Activated naive CD4-positive, alpha-beta T cell treated with anti-CD3 and anti-CD28 coated beads for 36 hours (primary cell): ENCODE data around the gene ZBTB9. TPM values are rescaled to one million over a fixed set of nuclear protein-coding genes. Genes with fewer than 3 reads are reported as not detected.

Experiments
- CTCF ChIA-PET: fragments of 350-600 bp; sonication (Branson Sonifier 250); formaldehyde crosslinking; loops from one replicate; lab custom pipeline; 2021; ENCODE audit warnings: antibody characterized with exemption; lab: Charles Lee
- DNase-seq: peaks from one replicate; pipeline ENCODE4 v3.0.0-alpha.2; 2020
- H3K27ac Mint-ChIP-seq: one replicate; pipeline ENCODE4 v1.8.0; 2021; ENCODE audit warnings: mild to moderate bottlenecking, mixed read lengths
- H3K27me3 Mint-ChIP-seq: one replicate; pipeline ENCODE4 v1.8.0; 2021; ENCODE audit warnings: low read depth, mixed read lengths
- H3K36me3 Mint-ChIP-seq: one replicate; pipeline ENCODE4 v1.8.0; 2021; ENCODE audit warnings: low read depth, mixed read lengths
- H3K4me1 Mint-ChIP-seq: one replicate; pipeline ENCODE4 v1.8.0; 2021; ENCODE audit warnings: low read depth, mixed read lengths
- H3K4me3 Mint-ChIP-seq: one replicate; pipeline ENCODE4 v1.8.0; 2021; ENCODE audit warnings: mild to moderate bottlenecking, moderate library complexity, mixed read lengths
- H3K9me3 Mint-ChIP-seq: one replicate; pipeline ENCODE4 v1.8.0; 2021; ENCODE audit warnings: mixed read lengths
- intact Hi-C: fragments of 100-400 bp; cut with micrococcal nuclease; formaldehyde crosslinking; loops from one replicate; pipeline ENCODE4 v1.15.1; 2023
- total RNA-seq, 2 experiments: library from RNA; stranded (reverse); gene quantifications; one replicate each; pipeline ENCODE4 v1.2.3, GENCODE V29; 2021

The ZBTB9 gene
- total RNA-seq, 2 experiments from 2014 or later = 5.0 to 6.5 TPM

DNA sequence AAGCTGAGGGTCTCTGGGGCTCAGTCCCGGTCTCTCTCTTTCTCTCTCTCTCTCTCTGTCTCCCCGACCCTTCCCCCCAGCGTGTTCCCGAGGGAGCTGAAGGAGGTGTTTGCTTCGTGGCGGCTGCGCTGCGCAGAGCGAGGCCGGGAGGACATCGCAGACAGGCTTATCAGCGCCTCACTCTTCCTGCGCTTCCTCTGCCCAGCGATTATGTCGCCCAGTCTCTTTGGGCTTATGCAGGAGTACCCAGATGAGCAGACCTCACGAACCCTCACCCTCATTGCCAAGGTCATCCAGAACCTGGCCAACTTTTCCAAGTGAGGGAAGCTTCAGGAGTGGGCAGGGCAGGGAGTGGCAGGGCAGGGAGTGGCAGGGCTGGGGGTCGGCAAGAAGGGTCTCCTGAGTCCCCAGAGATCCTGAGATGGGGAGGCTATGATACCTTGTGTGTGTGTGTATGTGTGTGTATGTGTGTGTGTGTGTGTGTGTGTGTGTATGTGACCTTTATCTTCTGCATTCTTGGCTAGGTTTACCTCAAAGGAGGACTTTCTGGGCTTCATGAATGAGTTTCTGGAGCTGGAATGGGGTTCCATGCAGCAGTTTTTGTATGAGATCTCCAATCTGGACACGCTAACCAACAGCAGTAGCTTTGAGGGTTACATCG, 13.6 kb upstream of the ZBTB9 start:
- H3K36me3 Mint-ChIP-seq = peaks cover 14% of the 10 kb centered on the region
- CTCF ChIA-PET = interaction anchor here (0.5 to 1.0 kb wide), 2 partner anchors 18 to 56 kb away, joined by 3 read pairs; no protein-coding TSS in a partner anchor
- no peaks in the 10 kb centered on the region for H3K9me3 Mint-ChIP-seq
- no peak overlapping the region for H3K4me3 Mint-ChIP-seq
- H3K4me1 Mint-ChIP-seq = no peaks in the 10 kb centered on the region
- H3K27ac Mint-ChIP-seq = no peak overlapping the region
- DNase-seq = no peak
- H3K27me3 Mint-ChIP-seq = no peaks in the 10 kb centered on the region
- intact Hi-C loops = no loop called here

DNA sequence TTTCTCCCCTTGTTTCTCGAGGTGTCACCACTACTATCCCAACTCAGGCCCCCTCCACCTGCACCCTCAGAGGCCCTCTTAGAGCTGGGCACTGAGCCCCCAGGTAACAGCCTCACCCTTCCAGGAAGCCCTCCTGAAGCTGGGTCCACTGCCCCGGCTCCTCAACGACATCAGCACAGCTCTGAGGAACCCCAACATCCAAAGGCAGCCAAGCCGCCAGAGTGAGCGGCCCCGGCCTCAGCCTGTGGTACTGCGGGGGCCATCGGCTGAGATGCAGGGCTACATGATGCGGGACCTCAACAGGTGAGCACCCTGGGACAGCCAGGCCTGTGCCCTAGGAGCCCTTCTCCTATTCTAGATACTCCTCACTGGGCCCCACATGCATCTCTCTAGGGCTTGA, 12.9 kb upstream of the ZBTB9 start:
- no peak for DNase-seq
- Mint-ChIP-seq H3K27ac (no peak overlapping the region), H3K9me3 (no peaks in the 10 kb centered on the region), H3K4me3 (no peak overlapping the region), H3K27me3 (no peaks in the 10 kb centered on the region), H3K36me3 (peaks cover 13% of the 10 kb centered on the region), H3K4me1 (no peaks in the 10 kb centered on the region)
- intact Hi-C loops = no loop called here
- CTCF ChIA-PET = interaction anchor here (0.5 to 1.0 kb wide), 2 partner anchors 17 to 57 kb away, joined by 3 read pairs; no protein-coding TSS in a partner anchor

DNA sequence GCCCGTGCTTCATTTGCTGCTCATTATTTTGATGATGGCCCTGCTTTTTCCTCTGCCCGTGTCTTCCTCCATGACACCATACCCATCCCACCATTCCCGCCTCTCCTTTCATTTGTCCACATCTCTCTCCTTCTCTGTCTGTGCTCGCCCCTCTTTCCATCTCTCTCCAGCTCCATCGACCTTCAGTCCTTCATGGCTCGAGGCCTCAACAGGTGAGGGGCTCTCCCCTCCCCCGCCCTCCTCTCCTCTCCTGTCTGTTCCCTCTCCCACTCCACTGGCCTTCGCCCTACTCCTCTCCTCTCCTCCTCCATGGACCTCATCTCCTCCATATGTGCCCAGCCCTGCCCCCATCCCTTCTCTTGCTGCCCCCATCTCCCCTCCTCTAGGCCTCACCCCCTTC, 12.1 kb upstream of the ZBTB9 start:
- no peaks in the 10 kb centered on the region for H3K27me3 Mint-ChIP-seq
- intact Hi-C loops = no loop called here
- H3K9me3 Mint-ChIP-seq = no peaks in the 10 kb centered on the region
- CTCF ChIA-PET = no interaction called here
- no peaks in the 10 kb centered on the region for H3K4me1 Mint-ChIP-seq
- H3K27ac Mint-ChIP-seq = no peak overlapping the region
- DNase-seq = no peak
- H3K36me3 Mint-ChIP-seq = peaks cover 12% of the 10 kb centered on the region
- no peak overlapping the region for H3K4me3 Mint-ChIP-seq

DNA sequence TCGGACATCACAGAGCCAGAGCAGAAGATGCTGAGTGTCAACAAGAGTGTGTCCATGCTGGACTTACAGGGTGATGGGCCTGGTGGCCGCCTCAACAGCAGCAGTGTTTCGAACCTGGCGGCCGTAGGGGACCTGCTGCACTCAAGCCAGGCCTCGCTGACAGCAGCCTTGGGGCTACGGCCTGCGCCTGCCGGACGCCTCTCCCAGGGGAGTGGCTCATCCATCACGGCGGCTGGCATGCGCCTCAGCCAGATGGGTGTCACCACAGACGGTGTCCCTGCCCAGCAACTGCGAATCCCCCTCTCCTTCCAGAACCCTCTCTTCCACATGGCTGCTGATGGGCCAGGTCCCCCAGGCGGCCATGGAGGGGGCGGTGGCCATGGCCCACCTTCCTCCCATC, 11.4 kb upstream of the ZBTB9 start:
- Mint-ChIP-seq H3K27me3 (no peaks in the 10 kb centered on the region), H3K27ac (no peak overlapping the region), H3K36me3 (peaks cover 16% of the 10 kb centered on the region), H3K4me3 (no peak overlapping the region), H3K4me1 (no peaks in the 10 kb centered on the region), H3K9me3 (no peaks in the 10 kb centered on the region)
- intact Hi-C loops = no loop called here
- CTCF ChIA-PET = no interaction called here
- no peak for DNase-seq

DNA sequence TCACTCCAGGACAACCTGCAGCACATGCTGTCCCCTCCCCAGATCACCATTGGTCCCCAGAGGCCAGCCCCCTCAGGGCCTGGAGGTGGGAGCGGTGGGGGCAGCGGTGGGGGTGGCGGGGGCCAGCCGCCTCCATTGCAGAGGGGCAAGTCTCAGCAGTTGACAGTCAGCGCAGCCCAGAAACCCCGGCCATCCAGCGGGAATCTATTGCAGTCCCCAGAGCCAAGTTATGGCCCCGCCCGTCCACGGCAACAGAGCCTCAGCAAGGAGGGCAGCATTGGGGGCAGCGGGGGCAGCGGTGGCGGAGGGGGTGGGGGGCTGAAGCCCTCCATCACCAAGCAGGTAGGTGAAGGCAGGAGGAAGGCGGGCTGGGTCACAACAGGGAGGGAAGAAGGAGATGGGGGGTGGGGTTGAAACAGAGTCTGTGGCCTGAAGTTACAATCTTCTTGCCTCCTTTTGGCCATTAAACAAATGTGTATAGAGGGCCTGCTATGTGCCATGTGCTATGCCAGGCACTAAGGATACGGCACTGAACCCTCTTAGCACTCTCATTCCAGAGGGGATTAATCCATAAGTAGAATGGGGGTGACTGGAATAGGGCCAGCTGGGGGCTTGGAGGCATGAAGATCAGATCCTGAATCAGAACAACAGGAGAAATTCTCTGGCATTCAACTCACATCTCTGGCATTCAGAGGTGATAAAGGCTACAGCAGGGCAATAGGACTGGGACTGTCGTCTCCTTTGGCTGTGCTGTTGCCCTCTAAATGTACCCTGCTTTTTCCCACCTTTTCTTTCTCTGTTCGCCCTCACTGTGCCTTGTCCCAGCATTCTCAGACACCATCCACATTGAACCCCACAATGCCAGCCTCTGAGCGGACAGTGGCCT, 10.5 kb upstream of the ZBTB9 start:
- H3K4me1 Mint-ChIP-seq = no peaks in the 10 kb centered on the region
- CTCF ChIA-PET = interaction anchor here (0.9 kb wide), 1 partner anchor 25 kb away, joined by 3 read pairs; no protein-coding TSS in a partner anchor
- intact Hi-C loops = no loop called here
- H3K4me3 Mint-ChIP-seq = no peak overlapping the region
- peaks cover 14% of the 10 kb centered on the region for H3K36me3 Mint-ChIP-seq
- no peak for DNase-seq
- H3K27me3 Mint-ChIP-seq = no peaks in the 10 kb centered on the region
- no peak overlapping the region for H3K27ac Mint-ChIP-seq
- no peaks in the 10 kb centered on the region for H3K9me3 Mint-ChIP-seq

DNA sequence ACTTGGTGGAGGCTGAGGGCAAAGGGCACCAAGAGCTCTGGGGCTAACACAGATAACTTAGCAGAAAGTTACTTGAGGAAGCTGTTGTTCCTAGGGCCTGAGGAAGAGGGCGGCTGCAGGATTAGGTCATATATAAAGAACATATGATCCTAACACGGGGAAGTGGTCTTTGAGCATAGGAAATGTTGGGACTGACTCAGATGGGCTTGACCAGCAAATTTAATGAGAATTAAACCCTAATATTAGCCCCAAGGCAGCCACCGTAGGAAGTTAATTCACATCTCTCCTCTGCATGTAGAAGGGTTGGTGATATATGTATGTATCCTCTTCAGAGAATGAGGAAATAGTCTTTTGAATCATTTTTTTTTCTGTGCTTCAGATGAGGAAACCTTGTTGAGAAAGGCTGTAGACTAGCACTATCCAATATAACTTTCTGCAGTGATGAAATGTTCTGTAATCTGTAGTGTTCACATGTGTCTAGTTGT, 9.2 kb upstream of the ZBTB9 start:
- intact Hi-C loops = no loop called here
- Mint-ChIP-seq H3K36me3 (peaks cover 11% of the 10 kb centered on the region), H3K27ac (no peak overlapping the region), H3K4me1 (no peaks in the 10 kb centered on the region), H3K4me3 (no peak overlapping the region), H3K9me3 (no peaks in the 10 kb centered on the region), H3K27me3 (no peaks in the 10 kb centered on the region)
- DNase-seq = no peak
- CTCF ChIA-PET = no interaction called here

DNA sequence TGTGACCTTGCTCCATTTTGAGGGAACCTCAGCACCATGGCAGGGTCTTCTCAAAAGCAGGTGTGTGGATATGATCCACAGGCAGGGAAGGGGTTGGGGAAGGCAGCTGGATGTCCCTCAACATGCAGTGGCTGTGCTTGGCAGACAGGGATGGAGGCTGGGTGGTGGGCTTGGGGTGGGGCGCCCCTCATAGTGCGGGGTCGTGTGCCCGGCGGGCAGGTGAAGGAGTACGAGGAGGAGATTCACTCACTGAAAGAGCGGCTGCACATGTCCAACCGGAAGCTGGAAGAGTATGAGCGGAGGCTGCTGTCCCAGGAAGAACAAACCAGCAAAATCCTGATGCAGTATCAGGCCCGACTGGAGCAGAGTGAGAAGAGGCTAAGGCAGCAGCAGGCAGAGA, 8.0 kb upstream of the ZBTB9 start:
- CTCF ChIA-PET = no interaction called here
- intact Hi-C loops = no loop called here

DNA sequence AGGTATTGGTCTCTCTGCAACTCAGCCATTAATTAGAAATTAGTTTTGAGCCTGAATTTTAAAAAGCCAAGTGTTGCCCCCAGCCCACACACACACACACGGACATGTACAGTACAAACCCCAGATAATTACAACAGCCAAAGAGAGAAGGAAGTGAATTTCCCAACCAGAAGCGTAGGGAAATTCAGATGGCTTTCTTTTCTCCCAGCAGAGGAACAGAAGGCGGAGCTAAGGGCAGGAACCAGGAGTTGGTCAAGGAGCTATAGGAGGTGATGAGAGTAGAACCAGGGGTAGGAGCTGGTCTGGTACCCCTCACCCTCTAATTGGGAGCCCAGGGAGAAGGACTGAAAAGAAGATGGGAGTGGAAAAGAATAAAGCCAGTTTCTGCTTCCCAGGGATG, 3.9 kb upstream of the ZBTB9 start:
- CTCF ChIA-PET = interaction anchor here (0.6 to 1.3 kb wide), 2 partner anchors 24 to 115 kb away, joined by 4 read pairs; no protein-coding TSS in a partner anchor
- no peak for DNase-seq
- no peaks in the 10 kb centered on the region for H3K27me3 Mint-ChIP-seq
- H3K9me3 Mint-ChIP-seq = no peaks in the 10 kb centered on the region
- H3K36me3 Mint-ChIP-seq = peaks cover 11% of the 10 kb centered on the region
- H3K27ac Mint-ChIP-seq = peak overlapping the region; percentile 20
- H3K4me1 Mint-ChIP-seq = peaks cover 27% of the 10 kb centered on the region
- H3K4me3 Mint-ChIP-seq = no peak overlapping the region
- intact Hi-C loops = no loop called here

More for the DNA sequence above, 8.0 kb upstream of the ZBTB9 start:
- peaks cover 11% of the 10 kb centered on the region for H3K36me3 Mint-ChIP-seq
- no peak for DNase-seq
- no peak overlapping the region for H3K4me3 Mint-ChIP-seq
- H3K9me3 Mint-ChIP-seq = no peaks in the 10 kb centered on the region
- H3K4me1 Mint-ChIP-seq = peaks cover 4% of the 10 kb centered on the region
- H3K27me3 Mint-ChIP-seq = no peaks in the 10 kb centered on the region
- peak overlapping the region; percentile 21 for H3K27ac Mint-ChIP-seq

DNA sequence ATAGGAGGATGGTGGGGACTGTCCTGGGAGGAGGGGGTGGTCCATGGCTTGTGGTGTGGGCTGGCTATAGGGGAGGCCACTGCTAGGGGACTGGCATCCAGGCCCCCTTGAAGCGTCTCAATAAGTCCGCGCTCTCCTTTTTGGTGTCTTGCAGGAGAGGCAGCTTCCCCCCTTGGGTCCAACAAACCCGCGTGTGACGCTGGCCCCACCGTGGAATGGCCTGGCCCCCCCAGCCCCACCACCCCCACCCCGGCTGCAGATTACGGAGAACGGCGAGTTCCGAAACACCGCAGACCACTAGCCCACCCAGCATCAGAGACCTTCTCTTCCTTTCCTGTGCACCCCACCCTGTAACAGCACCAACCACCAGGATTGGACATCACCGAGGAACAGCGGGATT, 2.8 kb upstream of the ZBTB9 start:
- intact Hi-C loops = no loop called here
- no peak for DNase-seq
- CTCF ChIA-PET = no interaction called here
- no peaks in the 10 kb centered on the region for H3K27me3 Mint-ChIP-seq
- peaks cover 38% of the 10 kb centered on the region for H3K4me1 Mint-ChIP-seq
- peaks cover 19% of the 10 kb centered on the region for H3K36me3 Mint-ChIP-seq
- no peak overlapping the region for H3K4me3 Mint-ChIP-seq
- H3K9me3 Mint-ChIP-seq = no peaks in the 10 kb centered on the region
- no peak overlapping the region for H3K27ac Mint-ChIP-seq

DNA sequence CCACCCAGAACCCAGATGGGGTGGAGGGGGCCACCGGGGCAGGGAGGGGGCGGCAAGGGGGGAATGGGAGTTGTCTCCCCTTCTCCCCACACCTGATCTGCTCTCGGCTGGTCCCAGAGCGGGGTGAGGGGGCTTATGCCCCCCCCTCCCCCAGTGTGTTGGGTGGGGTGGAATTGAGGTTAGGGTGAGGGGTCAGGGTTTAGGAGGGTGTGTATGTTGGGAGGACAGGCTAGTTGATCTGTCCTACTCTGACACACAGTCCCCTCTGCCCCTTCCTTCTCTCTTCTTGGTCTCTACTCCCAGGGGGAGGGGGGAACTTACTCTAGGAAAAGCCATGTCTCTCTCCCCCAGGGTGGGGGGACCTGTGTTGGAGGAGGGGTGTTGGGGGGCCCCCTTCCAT, 1.9 kb upstream of the ZBTB9 start:
- intact Hi-C loops = no loop called here
- H3K9me3 Mint-ChIP-seq = no peaks in the 10 kb centered on the region
- peaks cover 23% of the 10 kb centered on the region for H3K36me3 Mint-ChIP-seq
- H3K27me3 Mint-ChIP-seq = no peaks in the 10 kb centered on the region
- no peak for DNase-seq
- H3K4me1 Mint-ChIP-seq = peaks cover 47% of the 10 kb centered on the region
- CTCF ChIA-PET = no interaction called here
- H3K27ac Mint-ChIP-seq = no peak overlapping the region
- H3K4me3 Mint-ChIP-seq = no peak overlapping the region

DNA sequence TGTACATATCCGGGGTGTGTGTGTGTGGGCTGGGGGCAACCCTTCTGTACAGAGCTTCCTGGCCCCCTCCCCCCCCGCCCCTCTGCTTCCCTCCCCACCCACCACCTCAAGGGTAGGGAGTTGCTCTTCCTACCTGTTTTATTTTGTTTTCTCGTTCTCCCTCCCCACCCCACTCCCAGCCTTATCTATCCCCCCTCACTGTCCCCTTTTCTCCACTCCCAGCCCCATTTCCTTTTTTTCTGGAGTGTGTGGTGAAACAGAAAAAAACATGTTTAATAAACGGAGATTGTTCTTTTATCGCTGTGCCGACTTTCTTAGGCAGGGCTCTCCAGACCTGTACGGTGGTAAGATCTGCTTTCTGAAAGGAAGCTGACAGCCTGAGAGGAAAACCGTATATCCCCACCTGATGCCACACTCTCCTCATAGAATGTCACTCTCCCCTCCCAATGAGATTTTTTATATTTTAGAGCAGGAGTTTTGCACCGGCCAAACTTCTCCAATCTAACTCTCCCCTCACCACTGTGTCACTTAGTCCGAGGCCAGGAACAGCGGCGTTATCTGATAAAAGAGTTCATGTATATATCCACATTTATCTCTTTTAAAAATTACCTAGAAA, 875 bp upstream of the ZBTB9 start:
- Mint-ChIP-seq H3K4me3 (peak overlapping the region; percentile 87), H3K4me1 (peaks cover 47% of the 10 kb centered on the region), H3K27me3 (no peaks in the 10 kb centered on the region), H3K36me3 (peaks cover 19% of the 10 kb centered on the region), H3K27ac (peak overlapping the region; percentile 85), H3K9me3 (no peaks in the 10 kb centered on the region)
- DNase-seq = no peak
- CTCF ChIA-PET = interaction anchor here (1.1 kb wide), 1 partner anchor 247 kb away, joined by 4 read pairs; no protein-coding TSS in a partner anchor
- intact Hi-C loops = loop anchor here (1.0 kb wide), 5 partner anchors 22 to 118 kb away; partner anchors contain the start of genes CUTA and KIFC1

DNA sequence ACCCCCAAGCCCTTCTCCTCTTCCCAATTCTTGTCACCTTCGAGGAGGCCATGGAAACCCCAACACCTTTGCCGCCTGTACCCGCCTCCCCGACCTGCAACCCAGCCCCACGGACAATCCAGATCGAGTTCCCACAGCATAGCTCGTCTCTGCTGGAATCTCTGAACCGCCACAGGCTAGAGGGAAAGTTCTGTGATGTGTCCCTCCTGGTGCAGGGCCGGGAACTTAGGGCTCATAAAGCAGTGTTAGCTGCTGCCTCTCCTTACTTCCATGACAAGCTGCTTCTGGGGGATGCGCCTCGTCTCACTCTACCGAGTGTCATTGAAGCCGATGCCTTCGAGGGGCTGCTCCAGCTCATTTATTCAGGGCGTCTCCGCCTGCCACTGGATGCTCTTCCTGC, 675 bp downstream of the ZBTB9 start:
- intact Hi-C loops = no loop called here
- no peak for DNase-seq
- H3K36me3 Mint-ChIP-seq = peaks cover 19% of the 10 kb centered on the region
- H3K9me3 Mint-ChIP-seq = no peaks in the 10 kb centered on the region
- no peaks in the 10 kb centered on the region for H3K27me3 Mint-ChIP-seq
- CTCF ChIA-PET = interaction anchor here (0.6 to 1.1 kb wide), 4 partner anchors 57 to 178 kb away, joined by 3 to 4 read pairs (median 3); partner anchors contain the start of genes B3GALT4 and KIFC1
- peak overlapping the region; percentile 87 for H3K4me3 Mint-ChIP-seq
- peak overlapping the region; percentile 85 for H3K27ac Mint-ChIP-seq
- H3K4me1 Mint-ChIP-seq = peaks cover 47% of the 10 kb centered on the region
